Gastroesophageal sphincter (tissue), 3 donors: Measurements from ENCODE around the gene OGG1.

Experiments
- EP300 ChIP-seq: sonication (generic); formaldehyde crosslinking; IDR thresholded peaks from one replicate; pipeline ENCODE4 v1.6.1; 2017; ENCODE audit warnings: antibody characterized with exemption, mild to moderate bottlenecking
- POLR2A ChIP-seq, 2 donors: fragments of 450-650 bp; IDR thresholded peaks; one replicate each; pipeline ENCODE4 v1.6.1; 2017; ENCODE audit warnings: antibody characterized with exemption in 2 of 2, mild to moderate bottlenecking in 2 of 2, moderate library complexity in 1 of 2
- TF ChIP-seq, protein P1 (sequence below), 4 experiments: fragments of 200-600 bp in 2 of 4; fragments of 450-650 bp in 2 of 4; sonication (generic) in 1 of 4; IDR thresholded peaks; one replicate each; pipeline ENCODE4 v1.5.1; 2017 to 2019; ENCODE audit warnings: antibody characterized with exemption in 4 of 4, mild to moderate bottlenecking in 2 of 4, moderate library complexity in 2 of 4

DNA sequence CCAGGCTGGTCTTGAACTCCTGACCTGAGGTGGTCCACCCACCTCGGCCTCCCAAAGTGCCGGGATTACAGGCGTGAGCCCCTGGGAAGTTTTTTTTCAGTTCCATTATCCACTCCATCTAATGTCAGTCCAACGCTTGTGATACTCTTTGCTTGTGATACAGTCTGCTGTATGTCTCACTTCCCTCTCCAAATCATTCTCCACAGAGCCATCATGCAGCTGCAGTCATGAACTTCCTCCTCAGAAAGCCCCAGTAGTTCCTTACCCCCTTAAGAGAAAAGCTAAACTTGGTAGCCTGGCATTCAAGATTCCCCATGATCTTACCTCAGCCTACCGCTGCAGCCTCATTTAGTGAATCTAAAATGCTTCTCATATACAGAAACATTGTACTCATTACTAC, 45.5 kb downstream of the OGG1 start:
- TF ChIP-seq EP300 (no peak), POLR2A (IDR thresholded peaks at IDR 0.05) (no peak)
- TF ChIP-seq, protein P1, sequence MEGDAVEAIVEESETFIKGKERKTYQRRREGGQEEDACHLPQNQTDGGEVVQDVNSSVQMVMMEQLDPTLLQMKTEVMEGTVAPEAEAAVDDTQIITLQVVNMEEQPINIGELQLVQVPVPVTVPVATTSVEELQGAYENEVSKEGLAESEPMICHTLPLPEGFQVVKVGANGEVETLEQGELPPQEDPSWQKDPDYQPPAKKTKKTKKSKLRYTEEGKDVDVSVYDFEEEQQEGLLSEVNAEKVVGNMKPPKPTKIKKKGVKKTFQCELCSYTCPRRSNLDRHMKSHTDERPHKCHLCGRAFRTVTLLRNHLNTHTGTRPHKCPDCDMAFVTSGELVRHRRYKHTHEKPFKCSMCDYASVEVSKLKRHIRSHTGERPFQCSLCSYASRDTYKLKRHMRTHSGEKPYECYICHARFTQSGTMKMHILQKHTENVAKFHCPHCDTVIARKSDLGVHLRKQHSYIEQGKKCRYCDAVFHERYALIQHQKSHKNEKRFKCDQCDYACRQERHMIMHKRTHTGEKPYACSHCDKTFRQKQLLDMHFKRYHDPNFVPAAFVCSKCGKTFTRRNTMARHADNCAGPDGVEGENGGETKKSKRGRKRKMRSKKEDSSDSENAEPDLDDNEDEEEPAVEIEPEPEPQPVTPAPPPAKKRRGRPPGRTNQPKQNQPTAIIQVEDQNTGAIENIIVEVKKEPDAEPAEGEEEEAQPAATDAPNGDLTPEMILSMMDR (IDR thresholded peaks at IDR 0.05) = no peak
